Umbilical cord (tissue), 2 donors: ENCODE measurements around the gene EXOC2. TPM values are rescaled to one million over a fixed set of nuclear protein-coding genes. Genes with fewer than 3 reads are reported as not detected.
A peak's percentile ranks its signal among the peaks of the same experiment; 100 is the strongest.
"Not testable (repeated sequence)": the region's sequence is repeated elsewhere in the genome, so short reads cannot be mapped to it uniquely, and the experiment has no call there.

Experiments used
- DNase-seq: peaks from one replicate; pipeline ENCODE4 v3.0.0-alpha.2; 2015; ENCODE audit warnings: low spot score
- total RNA-seq: library from RNA; depleted of rRNA; stranded (reverse); fragments of >200 nt; gene quantifications from one replicate; pipeline ENCODE4 v1.2.3, GENCODE V29; 2014; ENCODE audit warnings: low replicate concordance; ENCODE audit not compliant: insufficient read depth

Gene EXOC2
- total RNA-seq, 1 donor from 2014 or later = 47.9 TPM

GRCh38 chr6:680251-680650 lies 12.7 kb downstream of the EXOC2 start:
- no peak for DNase-seq

GRCh38 chr6:679282-679681 lies 13.7 kb downstream of the EXOC2 start:
- no peak for DNase-seq

GRCh38 chr6:678520-678919 lies 14.4 kb downstream of the EXOC2 start:
- no peak for DNase-seq

GRCh38 chr6:677919-678318 lies 15.0 kb downstream of the EXOC2 start:
- DNase-seq = no peak

GRCh38 chr6:674956-675355 lies 18.0 kb downstream of the EXOC2 start:
- no peak for DNase-seq

- no peak for DNase-seq
These were observed 18.5 kb downstream of the EXOC2 start for GRCh38 chr6:674406-674805.

- DNase-seq = no peak
These were observed 25.5 kb downstream of the EXOC2 start for GRCh38 chr6:667253-667927.

- DNase-seq = no peak
These were observed 27.3 kb downstream of the EXOC2 start for GRCh38 chr6:665403-666267.

- DNase-seq = not testable (repeated sequence)
These were observed 29.2 kb downstream of the EXOC2 start for GRCh38 chr6:663788-664187.

GRCh38 chr6:659716-660581 lies 33.0 kb downstream of the EXOC2 start:
- no peak for DNase-seq

- peak; percentile 38 for DNase-seq
These were observed 34.7 kb downstream of the EXOC2 start for GRCh38 chr6:658244-658643.

GRCh38 chr6:657743-658142 lies 35.2 kb downstream of the EXOC2 start:
- DNase-seq = no peak

GRCh38 chr6:656460-657252 lies 36.3 kb downstream of the EXOC2 start, which contains the start of gene HUS1B:
HUS1B (minus strand) TSS chr6:657100; CDS start chr6:656944, 156 bp downstream.
- no peak for DNase-seq

- no peak for DNase-seq
These were observed 38.8 kb downstream of the EXOC2 start for GRCh38 chr6:654136-654535.

- DNase-seq = no peak
These were observed 40.1 kb downstream of the EXOC2 start for GRCh38 chr6:652865-653264.

GRCh38 chr6:650098-650497 lies 42.8 kb downstream of the EXOC2 start:
- peak; percentile 34 for DNase-seq

- no peak for DNase-seq
These were observed 50.1 kb downstream of the EXOC2 start for GRCh38 chr6:642805-643204.

GRCh38 chr6:641225-641985 lies 51.5 kb downstream of the EXOC2 start:
- no peak for DNase-seq

- DNase-seq = no peak
These were observed 56.5 kb downstream of the EXOC2 start for GRCh38 chr6:636488-636887.

GRCh38 chr6:635233-635632 lies 57.7 kb downstream of the EXOC2 start:
- no peak for DNase-seq
